ENCODE measurements around the gene HLCS. TPM values are rescaled to one million over a fixed set of nuclear protein-coding genes. Genes with fewer than 3 reads are reported as not detected.

Gene HLCS
- total and polyA plus RNA-seq, 2 of the 4 experiments (the other 2 are of a cell fraction): 10.6 to 21.0 TPM

DNA sequence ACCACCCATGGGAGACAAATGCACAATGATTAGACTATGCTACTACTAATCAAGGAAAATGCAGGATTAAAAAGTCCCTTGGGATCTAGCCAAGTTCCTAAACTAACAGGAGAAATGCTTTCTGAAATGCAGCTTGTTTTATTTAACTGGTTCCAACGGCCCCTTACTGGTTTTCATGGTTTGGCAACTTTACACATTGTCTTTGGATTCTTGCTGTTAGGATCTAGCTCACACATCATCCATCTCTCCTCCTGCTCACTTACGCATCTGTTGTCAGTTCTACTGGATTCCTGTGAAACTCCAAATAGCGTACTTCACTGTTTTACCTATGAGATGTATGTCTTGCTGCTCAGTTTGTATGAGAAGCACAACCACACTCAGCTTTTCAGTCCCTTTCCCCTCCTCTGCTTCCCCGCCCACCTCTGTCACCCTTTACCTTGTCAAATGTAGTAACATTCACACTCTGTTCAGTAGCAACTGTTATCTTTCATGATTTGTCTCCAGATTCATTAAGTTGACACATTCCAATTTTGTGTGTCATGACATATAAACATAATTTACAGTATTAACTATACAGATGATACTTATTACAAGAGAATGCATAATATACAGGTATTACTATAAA, 137.5 kb downstream of the HLCS start:
- DNase-seq: peak; percentile 78
- WGBS, 2 experiments (ENCODE audit: extremely low coverage in 2 of 2, insufficient read length in 1 of 2): 60% methylated on average over 1 of the region's 4 CpGs; no CpG with 5 or more reads in 1 of the 2 experiments

More for the DNA sequence above, 137.5 kb downstream of the HLCS start:
- Histone ChIP-seq H3K9ac (ENCODE audit: low read depth, low read length) (no peak overlapping the region), H3K23ac (ENCODE audit: low read depth, low read length) (peak overlapping the region; percentile 18; the same call in 1 of the 2 replicates), H4K5ac (ENCODE audit: low read depth, low read length) (no peak overlapping the region; the same call in 1 of the 2 replicates), H3K27me3 (ENCODE audit: control insufficient read depth, insufficient read depth, low read length) (no peaks in the 10 kb centered on the region), H2AFZ (replicated peaks; ENCODE audit: low read length, poor library complexity) (no peak overlapping the region), H3K36me3 (ENCODE audit: control insufficient read depth, insufficient read depth, low read length) (no peaks in the 10 kb centered on the region; the same call in 1 of the 2 replicates), H3K79me1 (ENCODE audit: low read depth in 1 of 2, low read length in 2 of 2) (peaks cover 0 to 3% of the 10 kb centered on the region in 2 experiments; a peak in 1 of 4 replicates), H2BK5ac (ENCODE audit: low read depth, low read length, poor library complexity, severe bottlenecking) (no peak overlapping the region), H3K9me1 (ENCODE audit: insufficient read depth, low read length) (no peaks in the 10 kb centered on the region; the same call in 1 of the 2 replicates), H2AK5ac (ENCODE audit: low read depth, low read length) (0 out of 2 replicates have a peak overlapping the region, but pooled peaks have one; percentile 1), H4K20me1 (ENCODE audit: insufficient read depth, low read length) (no peaks in the 10 kb centered on the region), H4K8ac (ENCODE audit: low read depth in 2 of 2, low read length in 2 of 2) (no peak overlapping the region), H3K14ac (replicated peaks; ENCODE audit: low read depth, low read length) (0 out of 2 replicates have a peak overlapping the region, but pooled peaks have one; percentile 1), H3K4me2 (ENCODE audit: low read depth, low read length) (no peak overlapping the region), H4K91ac (ENCODE audit: insufficient read depth, low read depth, low read length) (no peak overlapping the region), H3K56ac (ENCODE audit: extremely low read depth, insufficient read depth, low read length) (no peak overlapping the region), H2BK20ac (ENCODE audit: low read depth, low read length) (no peak overlapping the region), H3K27ac (ENCODE audit: insufficient read depth, low read length) (no peak overlapping the region), H2AK9ac (replicated peaks; ENCODE audit: low read depth, low read length, poor library complexity) (no peak overlapping the region), H3K4me1 (ENCODE audit: control insufficient read depth, insufficient read depth, low read length) (peaks cover 3% of the 10 kb centered on the region; the same call in 1 of the 2 replicates), H3K9me3 (ENCODE audit: control insufficient read depth, insufficient read depth, low read length) (no peaks in the 10 kb centered on the region), H2BK120ac (ENCODE audit: low read depth, low read length) (no peak overlapping the region), H2BK15ac (ENCODE audit: low read depth, low read length) (no peak overlapping the region), H3K18ac (ENCODE audit: low read depth, low read length) (no peak overlapping the region), H3K4ac (ENCODE audit: low read depth, low read length) (no peak overlapping the region), H3K4me3 (ENCODE audit: insufficient read depth, low read depth, low read length) (no peak overlapping the region)
- ChIA-PET POLR2A (ENCODE audit: unreplicated experiment) (no interaction called here), CTCF (no interaction called here)
- ATAC-seq (ENCODE audit: low read depth): no peak
- no TSS peak for BruUV-seq (replicated peaks)
- dilution Hi-C loops (cut with HindIII; ENCODE audit: low sequenced_read_pairs, unreplicated experiment): no loop called here
- intact Hi-C loops (cut with micrococcal nuclease): no loop called here
- in situ Hi-C loops (cut with MboI; ENCODE audit: low sequenced_read_pairs): no loop called here
- no peak for TF ChIP-seq SMC3 (IDR thresholded peaks at IDR 0.05; ENCODE audit: low read depth, low read length)
- no peak for TF ChIP-seq CEBPB (IDR thresholded peaks at IDR 0.05; ENCODE audit: low read depth, low read length)
- no peak for TF ChIP-seq CHD1 (IDR thresholded peaks at IDR 0.05; ENCODE audit: low read depth, low read length)
- no peak for TF ChIP-seq NFE2L2 (IDR thresholded peaks at IDR 0.05; ENCODE audit: low read depth, low read length)
- TF ChIP-seq RFX5 (IDR thresholded peaks at IDR 0.05; ENCODE audit: low read depth, low read length): no peak
- no peak for TF ChIP-seq MAZ (IDR thresholded peaks at IDR 0.05; ENCODE audit: borderline replicate concordance, low read depth, low read length)
- TF ChIP-seq MXI1 (IDR thresholded peaks at IDR 0.05; ENCODE audit: borderline replicate concordance, low read depth, low read length): no peak
- no peak for TF ChIP-seq BHLHE40 (IDR thresholded peaks at IDR 0.05; ENCODE audit: low read depth, low read length)
- TF ChIP-seq RCOR1 (IDR thresholded peaks at IDR 0.05; ENCODE audit: insufficient replicate concordance, low read length): no peak
- no peak for TF ChIP-seq CTCF (conservative IDR thresholded peaks at IDR 0.05; ENCODE audit: low read depth, low read length)
- TF ChIP-seq MAFK (IDR thresholded peaks at IDR 0.05; ENCODE audit: low read depth, low read length): no peak
- no peak for TF ChIP-seq POLR2A (IDR thresholded peaks at IDR 0.05; ENCODE audit: low read depth, low read length)
- TF ChIP-seq, protein P1, sequence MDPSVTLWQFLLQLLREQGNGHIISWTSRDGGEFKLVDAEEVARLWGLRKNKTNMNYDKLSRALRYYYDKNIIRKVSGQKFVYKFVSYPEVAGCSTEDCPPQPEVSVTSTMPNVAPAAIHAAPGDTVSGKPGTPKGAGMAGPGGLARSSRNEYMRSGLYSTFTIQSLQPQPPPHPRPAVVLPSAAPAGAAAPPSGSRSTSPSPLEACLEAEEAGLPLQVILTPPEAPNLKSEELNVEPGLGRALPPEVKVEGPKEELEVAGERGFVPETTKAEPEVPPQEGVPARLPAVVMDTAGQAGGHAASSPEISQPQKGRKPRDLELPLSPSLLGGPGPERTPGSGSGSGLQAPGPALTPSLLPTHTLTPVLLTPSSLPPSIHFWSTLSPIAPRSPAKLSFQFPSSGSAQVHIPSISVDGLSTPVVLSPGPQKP (IDR thresholded peaks at IDR 0.05; ENCODE audit: borderline replicate concordance, low read depth, low read length): no peak
- TF ChIP-seq FOS (IDR thresholded peaks at IDR 0.05; ENCODE audit: low read depth, low read length): no peak
- TF ChIP-seq, protein P2, sequence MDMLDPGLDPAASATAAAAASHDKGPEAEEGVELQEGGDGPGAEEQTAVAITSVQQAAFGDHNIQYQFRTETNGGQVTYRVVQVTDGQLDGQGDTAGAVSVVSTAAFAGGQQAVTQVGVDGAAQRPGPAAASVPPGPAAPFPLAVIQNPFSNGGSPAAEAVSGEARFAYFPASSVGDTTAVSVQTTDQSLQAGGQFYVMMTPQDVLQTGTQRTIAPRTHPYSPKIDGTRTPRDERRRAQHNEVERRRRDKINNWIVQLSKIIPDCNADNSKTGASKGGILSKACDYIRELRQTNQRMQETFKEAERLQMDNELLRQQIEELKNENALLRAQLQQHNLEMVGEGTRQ (IDR thresholded peaks at IDR 0.05; ENCODE audit: low read depth, low read length): no peak

Data from IMR-90 (cell line).